ENCODE data around the gene PLXNC1.
A peak's percentile ranks its signal among the peaks of the same experiment; 100 is the strongest.

PLXNC1 gene

DNA sequence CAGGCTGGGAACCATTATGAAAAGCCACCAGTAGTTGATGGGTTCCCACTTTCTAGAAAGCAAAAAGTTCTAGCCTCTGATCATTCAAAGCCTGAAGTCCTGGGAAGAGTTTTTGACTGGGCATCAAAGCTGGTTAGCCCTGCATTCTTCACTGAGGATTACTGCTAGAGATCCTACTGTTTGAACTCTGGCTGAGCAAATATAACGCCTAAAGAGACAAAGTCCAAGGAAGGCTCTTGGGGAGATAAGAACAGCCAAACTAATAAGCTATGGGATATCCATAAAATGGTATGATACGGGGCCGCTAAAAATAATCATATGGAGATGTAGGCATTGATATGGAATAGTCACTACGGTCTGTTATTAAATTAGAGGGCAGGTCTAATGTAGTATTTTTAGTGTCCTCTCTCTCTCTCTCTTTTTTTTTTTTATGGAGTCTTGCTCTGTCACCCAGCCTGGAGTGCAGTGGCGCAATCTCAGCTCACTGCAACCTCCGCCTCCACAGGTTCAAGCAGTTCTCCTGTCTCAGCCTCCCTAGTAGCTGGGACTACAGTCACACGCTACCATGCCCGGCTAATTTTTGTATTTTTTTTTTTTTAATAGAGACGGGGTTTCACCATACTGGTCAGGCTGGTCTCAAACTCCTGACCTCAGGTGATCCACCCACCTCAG, 35.5 kb downstream of the PLXNC1 start:
- DNase-seq, result no peak

DNA sequence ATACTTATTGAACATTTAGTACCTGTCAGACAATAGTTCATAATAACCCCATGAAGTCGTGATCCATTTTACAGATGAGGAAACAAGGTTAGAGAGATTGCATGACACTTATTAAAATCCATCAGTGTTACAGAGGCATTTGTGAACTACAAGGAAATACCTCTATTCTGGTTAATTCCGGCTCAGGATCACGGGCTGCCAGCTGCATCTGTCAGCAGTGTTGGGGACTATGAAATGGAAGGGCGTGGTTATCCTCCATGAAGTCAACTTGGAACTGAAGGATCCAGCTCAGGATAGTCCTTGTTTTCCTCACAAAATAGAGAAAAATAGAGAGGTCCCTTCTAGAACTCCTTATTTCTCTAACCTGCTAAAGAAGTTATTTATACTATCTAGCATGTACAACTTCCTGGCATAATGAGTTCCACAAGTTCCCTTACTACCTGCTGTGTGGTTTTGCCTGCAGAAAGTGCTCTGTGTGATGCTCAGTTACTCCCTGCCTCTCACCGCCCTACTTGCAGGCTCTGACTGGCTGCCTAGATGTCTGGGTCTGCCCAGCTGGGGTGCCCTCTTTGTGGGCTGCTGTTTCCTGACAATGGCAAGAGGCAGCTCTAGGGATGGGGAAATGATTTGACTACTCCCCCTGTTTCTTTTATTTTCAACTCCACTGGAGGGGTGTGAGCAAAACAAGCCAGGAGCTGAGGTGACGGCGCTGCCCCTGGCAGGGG, 36.8 kb downstream of the PLXNC1 start:
- no peak for DNase-seq

DNA sequence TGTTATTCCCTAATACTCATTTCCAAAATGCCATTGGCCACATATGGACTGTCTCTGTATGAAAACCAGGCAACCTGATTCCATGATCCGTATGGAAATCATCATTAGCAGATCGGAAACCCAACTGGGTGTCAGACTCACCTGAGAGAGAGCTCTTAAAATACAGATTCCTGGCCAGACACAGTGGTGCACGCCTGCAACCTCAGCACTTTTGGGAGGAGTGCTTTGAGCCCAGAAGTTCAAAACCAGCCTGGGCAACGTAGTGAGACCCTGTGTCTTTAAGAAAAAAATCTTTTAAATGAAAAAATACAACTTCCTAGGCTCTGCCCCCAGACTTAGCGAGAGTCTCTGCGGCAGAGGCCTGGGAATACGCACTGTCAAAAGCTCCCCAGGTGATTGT, 37.4 kb downstream of the PLXNC1 start:
- DNase-seq, result no peak

DNA sequence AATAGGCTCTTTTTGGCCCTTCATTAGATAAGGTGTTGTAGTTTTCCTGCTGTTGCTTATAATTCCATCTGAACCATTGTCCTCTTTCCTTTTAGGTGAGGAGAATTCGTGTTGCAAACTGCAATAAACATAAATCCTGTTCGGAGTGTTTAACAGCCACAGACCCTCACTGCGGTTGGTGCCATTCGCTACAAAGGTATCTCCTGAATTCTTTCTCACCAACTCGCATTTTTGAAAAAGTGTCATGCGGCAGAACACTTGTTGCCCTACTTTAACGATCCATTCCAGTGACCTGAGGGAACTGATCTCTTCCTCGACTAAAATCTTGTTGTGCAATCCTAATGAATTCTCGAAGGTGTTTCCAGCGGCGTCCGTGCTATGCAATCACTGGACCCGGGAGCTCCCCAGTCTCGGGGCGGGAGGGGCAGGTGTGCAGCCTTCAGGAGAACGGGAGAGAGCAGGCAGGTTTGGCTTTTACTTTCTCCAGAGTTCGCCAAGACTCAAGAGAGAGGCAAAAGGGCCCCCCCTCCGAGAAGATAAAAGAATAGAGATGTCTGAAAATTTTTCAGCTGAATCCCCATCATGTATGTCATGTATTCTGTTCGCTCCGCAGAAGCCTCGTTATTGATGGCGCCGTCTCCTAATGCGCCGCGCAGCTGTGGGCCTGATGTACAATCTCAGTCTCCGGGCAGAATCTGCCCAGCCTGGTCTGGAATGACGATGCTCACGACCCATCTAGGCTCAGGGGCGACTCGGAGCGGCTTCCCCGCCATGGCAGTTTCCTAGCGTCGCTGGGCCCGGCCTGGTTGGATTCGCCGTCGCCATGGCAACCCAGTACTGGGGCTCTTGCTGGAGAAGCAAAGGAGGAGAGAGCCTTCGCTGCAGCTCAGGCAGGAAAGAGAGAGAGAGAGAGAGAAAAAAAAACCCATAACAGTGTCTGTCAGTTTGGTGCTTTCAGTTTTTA, 38.2 kb downstream of the PLXNC1 start:
- no peak for DNase-seq

DNA sequence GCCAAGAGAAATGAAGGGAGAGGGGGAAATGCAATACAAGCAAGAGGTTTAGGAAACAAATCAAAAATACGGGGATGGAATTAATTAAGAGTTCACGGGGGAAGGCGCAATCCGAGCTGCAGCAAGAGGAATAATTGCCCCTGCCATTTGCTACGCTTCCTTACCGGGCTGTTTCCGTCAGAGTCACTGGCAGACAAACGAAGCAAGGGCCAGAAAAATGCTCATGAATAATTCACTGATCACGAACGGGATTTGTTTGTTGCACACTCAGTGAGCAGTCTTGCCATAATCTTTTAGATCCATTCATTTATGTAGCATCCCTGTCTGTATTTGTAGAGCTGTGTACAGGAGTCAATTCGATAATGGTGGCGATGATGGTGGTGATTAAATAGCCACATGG, 39.0 kb downstream of the PLXNC1 start:
- DNase-seq, result no peak

DNA sequence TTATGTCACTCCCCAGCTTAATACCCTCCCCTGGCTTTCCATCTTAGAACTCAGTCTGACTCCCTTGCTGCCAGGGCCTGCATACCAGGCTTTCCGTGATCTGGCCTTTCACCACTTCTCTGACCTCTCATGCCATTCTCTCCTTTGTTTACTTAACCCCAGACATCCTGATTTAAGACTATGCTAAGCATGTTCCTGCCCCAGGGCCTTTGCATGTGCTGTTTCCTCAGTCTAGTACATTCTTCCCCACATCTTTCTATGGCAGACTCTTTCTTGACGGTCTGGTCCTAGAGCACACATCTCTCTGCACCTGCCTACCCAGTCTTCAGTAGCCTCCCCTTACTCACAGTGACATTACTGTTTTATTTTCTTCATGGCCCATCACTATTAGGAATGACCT, 42.2 kb downstream of the PLXNC1 start:
- peak; percentile 38 for DNase-seq

DNA sequence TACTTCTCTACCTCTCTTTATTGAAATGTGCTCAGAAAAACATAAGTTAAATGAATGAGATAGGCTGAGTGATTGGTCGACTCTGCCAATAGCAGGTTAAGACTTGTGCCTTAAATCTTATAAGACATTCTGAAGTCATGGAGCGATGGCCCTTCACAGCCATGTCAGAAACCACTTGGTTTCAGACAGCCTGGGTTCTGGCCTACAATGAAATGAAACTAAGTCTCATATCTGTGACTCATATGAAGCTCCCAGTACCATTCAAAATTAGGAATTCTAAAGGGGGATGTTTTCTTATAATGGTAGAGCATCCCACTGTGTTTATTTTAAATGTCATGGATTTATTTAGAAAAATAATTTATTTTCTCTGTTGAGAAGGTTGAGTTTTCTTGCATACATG, 42.6 kb downstream of the PLXNC1 start:
- DNase-seq, result peak; percentile 9

DNA sequence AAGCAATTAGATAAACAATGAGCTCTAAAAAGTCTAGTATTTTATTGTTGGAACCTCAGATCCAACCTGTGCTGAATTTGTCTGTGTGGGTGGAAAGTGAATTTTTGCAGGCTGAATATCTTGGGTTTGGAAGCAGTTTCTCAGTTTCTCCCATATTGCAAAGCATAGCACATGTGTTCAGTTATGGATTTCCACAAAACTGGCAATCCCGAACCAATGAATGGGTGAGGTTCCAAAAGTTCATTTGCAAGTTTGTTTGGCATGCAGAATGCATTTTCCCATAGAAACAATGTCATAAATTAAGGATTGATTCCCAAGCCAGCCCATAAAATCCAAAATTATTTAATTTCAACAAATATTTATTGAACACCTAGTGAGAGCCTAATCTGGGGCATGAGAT, 43.4 kb downstream of the PLXNC1 start:
- DNase-seq, result no peak

DNA sequence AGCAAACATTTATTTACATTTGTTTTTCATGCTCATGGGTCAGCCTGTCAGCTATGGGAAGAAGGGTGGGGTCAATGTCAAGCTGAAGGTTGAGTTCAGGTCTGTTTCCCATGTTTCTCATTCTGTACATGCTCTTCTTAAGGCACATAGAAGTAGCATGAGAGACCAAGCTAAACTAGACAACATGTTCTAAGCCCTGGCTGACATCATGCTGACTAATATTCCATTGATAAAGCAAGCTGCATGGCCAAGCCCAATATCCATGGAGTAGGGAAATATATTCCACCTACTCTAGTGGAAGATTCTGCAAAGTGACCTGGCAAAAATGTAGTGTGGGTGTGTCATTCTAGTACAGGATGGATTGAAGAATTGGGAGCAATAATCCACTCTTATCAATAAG, 44.1 kb downstream of the PLXNC1 start:
- peak; percentile 4 for DNase-seq

DNA sequence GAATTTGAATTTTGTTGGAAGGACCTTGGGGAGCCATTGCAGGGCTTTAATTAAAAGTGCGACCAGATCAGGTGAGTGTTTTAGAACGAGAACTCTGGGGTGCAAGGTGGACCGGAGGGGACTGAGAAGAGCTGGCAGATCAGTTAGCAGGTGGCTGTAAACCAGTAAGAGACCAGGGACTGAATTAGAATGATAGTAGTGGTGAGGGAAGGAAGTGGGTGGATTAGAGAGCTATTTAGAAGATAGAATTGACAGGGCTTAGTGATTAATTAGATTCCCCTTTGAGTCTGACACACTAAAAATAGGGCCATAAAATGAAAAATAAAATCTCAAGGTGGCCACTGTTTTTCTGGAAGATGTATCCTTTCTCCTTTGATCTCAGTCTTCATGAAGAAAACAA, 44.8 kb downstream of the PLXNC1 start:
- no peak for DNase-seq

DNA sequence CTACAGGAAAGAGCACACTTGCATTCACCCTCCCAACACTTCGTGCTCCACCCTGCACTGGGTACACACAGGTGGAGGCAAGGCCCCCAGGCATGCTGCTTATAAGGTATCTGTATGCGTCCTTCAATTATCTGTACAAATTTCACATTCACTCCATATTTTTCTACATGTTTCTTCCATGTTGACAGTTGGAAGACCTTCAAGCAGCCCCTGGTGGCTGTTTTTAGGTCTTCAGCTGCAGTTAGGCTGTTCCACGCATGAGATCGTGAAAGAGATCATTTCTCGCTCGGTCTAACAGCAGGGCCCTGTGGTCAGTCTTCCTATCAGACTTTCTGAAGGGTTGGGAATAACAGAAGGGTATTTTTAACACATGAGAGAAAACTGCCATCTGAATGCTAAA, 47.1 kb downstream of the PLXNC1 start:
- peak; percentile 43 for DNase-seq

DNA sequence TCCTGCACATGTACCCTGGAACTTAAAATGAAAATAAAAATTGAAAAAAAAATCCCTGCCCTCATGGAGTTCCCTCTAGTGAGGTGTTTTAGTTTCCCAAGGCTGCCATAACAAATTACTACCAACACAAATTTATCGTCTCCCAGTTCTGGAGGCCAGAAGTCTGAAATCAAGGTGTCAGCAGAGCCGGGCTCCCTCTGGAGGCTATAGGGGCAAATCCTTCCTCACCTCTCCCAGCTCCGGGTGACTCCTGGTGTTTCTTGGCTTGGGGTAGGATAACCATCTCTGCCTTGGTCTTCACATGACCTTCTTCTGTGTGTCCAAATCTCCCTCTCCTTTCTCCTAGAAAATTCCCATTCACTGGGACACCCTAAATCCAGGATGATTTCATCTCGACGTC, 50.1 kb downstream of the PLXNC1 start:
- peak; percentile 28 for DNase-seq

DNA sequence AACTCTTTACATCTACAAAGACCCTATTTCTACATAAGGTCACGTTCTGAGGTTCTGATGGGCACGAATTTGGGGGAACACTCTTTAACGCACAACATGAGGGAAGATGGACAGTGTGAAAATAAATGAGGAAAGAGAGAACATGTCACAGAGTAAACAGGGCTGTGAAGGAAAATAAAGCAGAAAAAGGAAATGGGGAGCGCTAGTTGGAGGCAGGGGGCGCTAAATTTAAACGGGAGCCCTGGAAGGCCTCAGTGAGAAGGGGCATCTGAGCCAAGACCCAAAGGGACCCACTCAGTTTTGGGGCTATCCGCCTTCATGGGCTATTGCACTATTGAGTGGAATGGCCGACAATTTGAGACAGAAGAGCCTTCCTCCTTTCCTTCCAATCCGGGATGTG, 50.5 kb downstream of the PLXNC1 start:
- no peak for DNase-seq

DNA sequence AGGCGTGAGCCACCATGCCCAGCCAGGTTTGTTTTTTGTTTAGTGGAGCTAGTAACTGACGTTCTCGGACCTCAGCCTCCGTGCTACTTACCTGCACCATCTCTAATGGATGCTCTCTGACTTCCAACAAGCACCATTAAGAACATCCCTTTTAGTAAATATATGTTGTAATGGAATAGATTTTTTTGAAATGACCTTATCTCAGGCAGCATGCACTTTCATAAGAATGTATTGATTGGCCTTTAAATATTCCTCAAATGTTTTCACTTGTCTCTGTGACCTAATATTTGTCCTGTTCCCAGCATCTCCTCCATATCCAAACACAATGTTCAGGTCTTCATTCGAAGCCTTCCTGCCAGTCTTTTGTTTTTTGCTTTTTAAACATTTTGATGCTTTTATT, 51.7 kb downstream of the PLXNC1 start:
- peak; percentile 32 for DNase-seq

DNA sequence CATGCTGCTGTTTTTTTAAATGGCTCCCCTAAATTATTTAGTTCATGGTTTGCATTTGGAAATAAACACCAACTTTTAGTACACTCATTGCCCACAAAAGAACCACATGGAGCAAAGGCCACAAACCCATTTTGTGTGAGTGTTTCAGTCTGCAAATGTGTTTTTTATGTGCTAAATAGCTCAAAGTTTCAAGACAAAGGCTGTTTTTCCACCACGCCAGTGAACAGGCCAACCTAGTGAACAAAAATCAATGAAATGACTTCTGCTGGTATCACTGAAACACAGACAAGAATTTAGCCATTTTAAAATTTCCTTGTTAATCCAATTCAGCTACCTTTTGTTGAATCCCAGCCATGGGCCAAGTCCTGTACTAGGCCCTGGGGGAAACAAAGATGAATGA, 52.3 kb downstream of the PLXNC1 start:
- DNase-seq, result peak; percentile 1

DNA sequence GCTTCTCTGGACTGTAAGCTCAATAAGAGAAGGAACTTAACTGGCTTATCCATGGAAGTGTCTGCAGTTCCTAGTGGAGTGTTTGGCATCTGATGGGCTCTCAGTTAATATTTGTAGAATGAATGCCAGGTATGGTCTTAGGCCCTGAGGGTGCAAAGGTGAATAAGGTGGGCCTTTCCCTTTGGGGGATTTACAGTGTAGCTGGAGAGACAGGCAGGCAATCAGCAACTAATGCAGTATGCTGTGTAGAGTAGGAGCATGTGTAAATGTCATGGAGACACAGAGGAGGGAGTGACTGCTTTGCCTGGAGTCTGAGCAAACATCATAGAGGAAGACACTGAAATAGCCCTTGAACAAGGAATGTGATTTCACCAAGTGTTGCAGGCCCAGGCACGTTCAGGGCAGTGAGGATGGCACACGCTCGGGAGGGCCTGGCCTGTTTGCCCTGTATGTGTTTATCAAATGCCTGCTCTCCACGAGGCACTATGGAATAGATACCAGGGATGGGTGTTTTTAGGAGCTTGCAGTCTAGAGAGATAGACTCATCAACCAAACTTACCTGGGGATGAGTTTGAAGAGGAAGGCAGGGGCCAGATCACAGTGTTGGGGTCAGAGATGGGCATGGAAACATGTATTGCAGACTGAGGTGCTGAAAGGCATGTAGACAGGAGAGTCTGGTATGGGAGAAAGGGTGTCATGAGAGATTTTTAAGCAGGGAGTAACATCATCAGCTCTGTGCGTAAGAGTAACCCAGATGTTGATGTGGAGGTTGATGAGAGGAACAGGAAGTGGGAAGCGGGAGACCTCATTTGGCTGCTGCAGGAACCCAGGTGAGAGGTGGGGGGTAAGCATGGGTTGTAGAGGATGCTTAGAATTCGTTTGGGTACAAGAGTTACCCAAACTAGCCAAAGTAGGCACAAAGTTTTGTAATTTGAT, 54.1 kb downstream of the PLXNC1 start:
- DNase-seq, result no peak

DNA sequence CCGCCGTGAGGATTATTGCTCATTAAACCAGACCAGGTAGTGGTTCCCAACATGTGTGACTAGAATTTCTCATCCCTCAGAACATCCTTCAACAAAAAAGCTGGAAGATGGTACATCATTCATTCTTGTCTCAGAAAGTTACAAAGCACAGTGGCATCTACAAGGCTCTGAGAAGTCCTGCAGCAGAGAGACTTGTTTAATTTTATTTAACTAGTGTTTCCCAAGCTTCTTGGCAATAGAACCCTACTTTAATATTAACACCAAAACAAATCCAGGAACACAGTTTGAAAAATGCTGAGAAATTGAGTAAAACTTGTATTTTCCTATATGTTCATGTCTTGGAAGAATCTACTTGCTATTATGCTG, 54.8 kb downstream of the PLXNC1 start:
- DNase-seq, result no peak

DNA sequence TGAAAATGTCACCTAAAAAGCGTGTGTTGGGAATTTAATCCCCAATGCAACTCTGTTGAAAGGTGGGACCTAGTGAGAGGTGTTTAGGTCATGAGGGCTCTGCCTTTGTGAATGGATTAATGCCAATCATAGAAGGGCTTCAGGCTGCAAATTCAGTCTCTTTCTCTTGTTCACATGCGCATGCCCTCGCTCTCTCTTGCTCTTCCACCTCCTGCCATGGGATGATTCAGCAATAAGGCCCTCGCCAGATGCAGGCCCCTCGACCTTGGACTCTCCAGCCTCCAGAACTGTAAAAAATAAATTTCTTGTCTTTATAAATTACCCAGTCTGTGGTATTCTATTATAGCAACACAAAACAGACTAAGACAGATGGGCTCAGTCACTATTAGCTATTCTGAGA, 55.4 kb downstream of the PLXNC1 start:
- DNase-seq, result no peak

DNA sequence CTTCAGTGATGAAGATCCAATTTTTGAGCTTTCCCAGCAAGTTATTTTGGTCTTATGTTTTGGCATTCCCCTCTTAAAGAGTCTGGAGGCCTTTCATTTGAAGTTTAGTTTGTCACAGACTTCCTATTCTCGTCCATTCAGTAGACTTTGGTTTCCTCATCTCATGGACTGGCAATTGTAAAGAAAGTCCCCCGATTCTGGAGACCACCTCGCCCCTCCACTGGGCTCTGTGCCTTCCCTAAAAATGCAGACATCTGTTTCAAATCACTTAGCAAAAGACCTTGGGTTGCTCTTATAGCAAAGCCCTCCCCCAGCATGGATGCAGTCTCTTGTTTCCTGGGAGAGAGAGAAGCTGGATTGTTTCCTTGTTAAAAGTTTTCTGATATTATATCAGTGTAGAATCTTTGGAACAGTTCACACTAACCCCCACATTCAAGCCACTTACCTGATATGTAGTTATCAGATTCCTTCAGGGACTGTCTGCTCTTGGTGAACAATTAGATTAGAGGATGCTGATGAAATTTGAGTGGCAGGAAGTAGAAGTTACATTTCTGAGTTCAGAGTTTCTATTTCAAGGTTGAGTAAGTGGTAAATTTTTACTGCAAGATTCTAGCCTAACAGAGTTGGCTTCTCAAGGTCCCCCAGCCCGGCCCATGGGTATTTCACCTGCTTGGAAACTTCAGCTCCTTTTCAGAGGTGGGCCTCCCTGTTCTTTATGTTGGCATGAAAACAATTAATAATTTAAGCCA, 56.3 kb downstream of the PLXNC1 start:
- DNase-seq, result peak; percentile 61

DNA sequence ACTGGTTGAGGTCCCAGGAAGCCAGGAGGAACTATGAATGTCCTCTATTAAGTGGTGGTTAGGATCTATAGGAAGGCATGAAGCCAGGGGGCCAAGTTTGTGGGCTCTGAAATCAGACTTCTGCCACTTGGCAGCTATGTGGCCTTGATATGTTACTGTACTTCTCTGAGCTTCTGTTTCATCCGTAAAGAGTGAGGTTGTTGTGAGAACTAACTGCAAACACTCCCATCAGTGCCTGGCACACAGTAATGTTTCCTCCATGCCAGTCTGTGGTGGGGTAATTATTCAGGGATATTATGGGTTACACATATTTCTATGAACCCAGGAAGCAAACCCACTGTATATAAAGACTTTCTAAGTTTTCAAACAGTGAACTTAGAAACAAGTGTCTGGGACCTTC, 57.4 kb downstream of the PLXNC1 start:
- peak; percentile 54 for DNase-seq

DNA sequence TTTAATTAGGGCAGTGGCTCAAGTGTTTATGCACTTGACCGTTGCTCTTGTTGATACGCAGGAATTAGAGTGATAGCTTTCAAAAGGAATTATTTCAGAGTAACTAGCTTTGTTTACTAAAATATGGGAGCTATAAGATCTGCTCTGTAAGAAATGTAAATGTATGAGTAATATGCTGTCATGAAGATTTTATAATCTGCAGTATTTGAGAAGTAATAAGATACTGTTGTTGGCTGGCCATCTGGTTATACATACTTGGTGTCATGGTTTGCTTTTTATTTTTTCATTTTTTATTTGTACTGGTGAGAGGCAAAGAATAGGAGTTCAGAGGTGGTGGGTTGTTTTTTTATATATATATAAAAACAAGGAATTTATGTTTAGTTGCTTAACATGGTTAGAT, 58.5 kb downstream of the PLXNC1 start:
- DNase-seq, result no peak

DNA sequence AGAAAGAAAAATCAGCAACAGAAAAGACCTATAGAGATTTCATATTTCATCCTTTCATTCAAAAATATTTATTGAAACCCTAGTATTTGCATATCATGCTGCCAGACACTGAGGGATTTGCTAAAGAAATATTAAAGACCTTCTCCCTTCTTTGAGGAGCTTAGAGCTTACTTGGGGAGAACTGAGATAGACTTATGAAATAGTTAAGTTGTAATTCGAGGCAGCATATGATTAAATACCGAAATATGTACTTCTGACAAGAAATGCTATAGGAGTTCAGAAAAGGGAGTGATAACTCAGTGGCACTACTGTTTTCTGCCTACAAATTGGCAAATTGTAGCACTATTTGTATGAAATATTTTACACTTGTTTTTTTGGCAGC, 59.1 kb downstream of the PLXNC1 start:
- no peak for DNase-seq

Measured in activated CD8-positive, alpha-beta memory T cell treated with anti-CD3 and anti-CD28 coated beads for 24 hours (primary cell).